Uterus (tissue), 2 donors: ENCODE measurements around the gene SLC25A4.

Source experiments
- POLR2A ChIP-seq, 2 donors: fragments of 450-650 bp; IDR thresholded peaks; one replicate each; pipeline ENCODE4 v1.6.1; 2016; ENCODE audit warnings: antibody characterized with exemption in 2 of 2, mild to moderate bottlenecking in 1 of 2, moderate library complexity in 1 of 2
- TF ChIP-seq, protein P1 (sequence below), 4 experiments: fragments of 200-600 bp in 2 of 4; fragments of 450-650 bp in 2 of 4; sonication (generic) in 2 of 4; IDR thresholded peaks; one replicate each; pipeline ENCODE4 v1.5.1; 2016 to 2019; ENCODE audit warnings: antibody characterized with exemption in 4 of 4, mild to moderate bottlenecking in 2 of 4, moderate library complexity in 1 of 4

DNA sequence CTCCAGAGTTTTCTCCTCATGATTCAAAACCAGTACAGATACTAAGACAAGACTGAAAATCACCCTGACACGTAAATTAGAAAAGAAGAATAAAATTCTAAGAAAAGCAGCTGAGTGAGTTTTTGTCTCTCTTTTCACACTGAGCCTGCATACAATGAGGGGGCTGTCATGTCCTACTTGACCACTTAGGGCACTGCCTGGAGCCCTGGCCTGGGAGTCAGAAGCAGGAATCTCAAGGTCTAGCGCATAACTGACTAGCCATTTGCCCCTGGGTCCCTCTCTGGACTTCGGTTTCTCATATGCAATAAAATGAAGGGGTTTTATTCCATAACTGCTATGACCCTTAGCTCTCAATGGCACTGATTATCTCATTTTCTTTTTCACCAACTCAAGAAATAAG, 36.7 kb upstream of the SLC25A4 start:
- TF ChIP-seq, protein P1, sequence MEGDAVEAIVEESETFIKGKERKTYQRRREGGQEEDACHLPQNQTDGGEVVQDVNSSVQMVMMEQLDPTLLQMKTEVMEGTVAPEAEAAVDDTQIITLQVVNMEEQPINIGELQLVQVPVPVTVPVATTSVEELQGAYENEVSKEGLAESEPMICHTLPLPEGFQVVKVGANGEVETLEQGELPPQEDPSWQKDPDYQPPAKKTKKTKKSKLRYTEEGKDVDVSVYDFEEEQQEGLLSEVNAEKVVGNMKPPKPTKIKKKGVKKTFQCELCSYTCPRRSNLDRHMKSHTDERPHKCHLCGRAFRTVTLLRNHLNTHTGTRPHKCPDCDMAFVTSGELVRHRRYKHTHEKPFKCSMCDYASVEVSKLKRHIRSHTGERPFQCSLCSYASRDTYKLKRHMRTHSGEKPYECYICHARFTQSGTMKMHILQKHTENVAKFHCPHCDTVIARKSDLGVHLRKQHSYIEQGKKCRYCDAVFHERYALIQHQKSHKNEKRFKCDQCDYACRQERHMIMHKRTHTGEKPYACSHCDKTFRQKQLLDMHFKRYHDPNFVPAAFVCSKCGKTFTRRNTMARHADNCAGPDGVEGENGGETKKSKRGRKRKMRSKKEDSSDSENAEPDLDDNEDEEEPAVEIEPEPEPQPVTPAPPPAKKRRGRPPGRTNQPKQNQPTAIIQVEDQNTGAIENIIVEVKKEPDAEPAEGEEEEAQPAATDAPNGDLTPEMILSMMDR (IDR thresholded peaks at IDR 0.05), result no peak
- no peak for TF ChIP-seq POLR2A (IDR thresholded peaks at IDR 0.05)
